A549 (cell line): ENCODE data around the gene NXPH1.

Source experiments
- HOXA7 ChIP-seq: fragments of 250-450 bp; sonication (Bioruptor Pico); IDR thresholded peaks from 2 replicates; pipeline ENCODE4 v1.5.0; 2020; ENCODE audit warnings: mild to moderate bottlenecking, moderate library complexity
- HOXB13 ChIP-seq: fragments of 250-450 bp; sonication (Bioruptor Pico); IDR thresholded peaks from 2 replicates; pipeline ENCODE4 v1.5.0; 2020; ENCODE audit warnings: low read depth, mild to moderate bottlenecking, moderate library complexity
- RAD21 ChIP-seq, 2 experiments: fragments of >200 bp in 1 of 2; sonication (Bioruptor Twin) in 1 of 2; formaldehyde crosslinking in 1 of 2; IDR thresholded peaks in 1 of 2; conservative IDR thresholded peaks in 1 of 2; 2 replicates in 1 of 2; 3 replicates in 1 of 2; pipeline ENCODE4 v1.6.1; 2012 to 2018; ENCODE audit warnings: inconsistent platforms in 1 of 2
- RCOR1 ChIP-seq: fragments of 150-350 bp; IDR thresholded peaks from 2 replicates; pipeline ENCODE4 v1.6.1; 2014; ENCODE audit warnings: antibody characterized with exemption, low read length, low read depth
- TP53 ChIP-seq: fragments of 250-450 bp; sonication (Bioruptor Pico); IDR thresholded peaks from 2 replicates; pipeline ENCODE4 v1.5.0; 2021; ENCODE audit warnings: mild to moderate bottlenecking, moderate library complexity
- USF2 ChIP-seq: fragments of 450-650 bp; IDR thresholded peaks from 2 replicates; pipeline ENCODE4 v1.6.1; 2014; ENCODE audit warnings: antibody characterized with exemption
- TF ChIP-seq, protein P1 (sequence below): fragments of >200 bp; sonication (Bioruptor Twin); formaldehyde crosslinking; IDR thresholded peaks from 3 replicates; pipeline ENCODE4 v1.5.1; 2016
- TF ChIP-seq, protein P2 (sequence below): fragments of 250-450 bp; sonication (Bioruptor Pico); IDR thresholded peaks from 2 replicates; pipeline ENCODE4 v1.5.0; 2020; ENCODE audit warnings: low read depth, mild to moderate bottlenecking, moderate library complexity

- TF ChIP-seq, protein P1, sequence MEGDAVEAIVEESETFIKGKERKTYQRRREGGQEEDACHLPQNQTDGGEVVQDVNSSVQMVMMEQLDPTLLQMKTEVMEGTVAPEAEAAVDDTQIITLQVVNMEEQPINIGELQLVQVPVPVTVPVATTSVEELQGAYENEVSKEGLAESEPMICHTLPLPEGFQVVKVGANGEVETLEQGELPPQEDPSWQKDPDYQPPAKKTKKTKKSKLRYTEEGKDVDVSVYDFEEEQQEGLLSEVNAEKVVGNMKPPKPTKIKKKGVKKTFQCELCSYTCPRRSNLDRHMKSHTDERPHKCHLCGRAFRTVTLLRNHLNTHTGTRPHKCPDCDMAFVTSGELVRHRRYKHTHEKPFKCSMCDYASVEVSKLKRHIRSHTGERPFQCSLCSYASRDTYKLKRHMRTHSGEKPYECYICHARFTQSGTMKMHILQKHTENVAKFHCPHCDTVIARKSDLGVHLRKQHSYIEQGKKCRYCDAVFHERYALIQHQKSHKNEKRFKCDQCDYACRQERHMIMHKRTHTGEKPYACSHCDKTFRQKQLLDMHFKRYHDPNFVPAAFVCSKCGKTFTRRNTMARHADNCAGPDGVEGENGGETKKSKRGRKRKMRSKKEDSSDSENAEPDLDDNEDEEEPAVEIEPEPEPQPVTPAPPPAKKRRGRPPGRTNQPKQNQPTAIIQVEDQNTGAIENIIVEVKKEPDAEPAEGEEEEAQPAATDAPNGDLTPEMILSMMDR = no peak
- TF ChIP-seq HOXA7 (CRISPR knock-in tag) (no peak), USF2 (no peak), HOXB13 (no peak), RCOR1 (no peak), RAD21 (conservative IDR thresholded peaks at IDR 0.05 in 1 of 2, IDR thresholded peaks at IDR 0.05 in 1 of 2) (no peak), TP53 (CRISPR knock-in tag) (no peak)
- TF ChIP-seq, protein P2, sequence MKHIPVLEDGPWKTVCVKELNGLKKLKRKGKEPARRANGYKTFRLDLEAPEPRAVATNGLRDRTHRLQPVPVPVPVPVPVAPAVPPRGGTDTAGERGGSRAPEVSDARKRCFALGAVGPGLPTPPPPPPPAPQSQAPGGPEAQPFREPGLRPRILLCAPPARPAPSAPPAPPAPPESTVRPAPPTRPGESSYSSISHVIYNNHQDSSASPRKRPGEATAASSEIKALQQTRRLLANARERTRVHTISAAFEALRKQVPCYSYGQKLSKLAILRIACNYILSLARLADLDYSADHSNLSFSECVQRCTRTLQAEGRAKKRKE (CRISPR knock-in tag) = no peak
Observed at GRCh38 chr7:8516976-8517375, 83.6 kb downstream of the NXPH1 start.
